ENCODE results near the gene TSSK6.

The TSSK6 gene

DNA sequence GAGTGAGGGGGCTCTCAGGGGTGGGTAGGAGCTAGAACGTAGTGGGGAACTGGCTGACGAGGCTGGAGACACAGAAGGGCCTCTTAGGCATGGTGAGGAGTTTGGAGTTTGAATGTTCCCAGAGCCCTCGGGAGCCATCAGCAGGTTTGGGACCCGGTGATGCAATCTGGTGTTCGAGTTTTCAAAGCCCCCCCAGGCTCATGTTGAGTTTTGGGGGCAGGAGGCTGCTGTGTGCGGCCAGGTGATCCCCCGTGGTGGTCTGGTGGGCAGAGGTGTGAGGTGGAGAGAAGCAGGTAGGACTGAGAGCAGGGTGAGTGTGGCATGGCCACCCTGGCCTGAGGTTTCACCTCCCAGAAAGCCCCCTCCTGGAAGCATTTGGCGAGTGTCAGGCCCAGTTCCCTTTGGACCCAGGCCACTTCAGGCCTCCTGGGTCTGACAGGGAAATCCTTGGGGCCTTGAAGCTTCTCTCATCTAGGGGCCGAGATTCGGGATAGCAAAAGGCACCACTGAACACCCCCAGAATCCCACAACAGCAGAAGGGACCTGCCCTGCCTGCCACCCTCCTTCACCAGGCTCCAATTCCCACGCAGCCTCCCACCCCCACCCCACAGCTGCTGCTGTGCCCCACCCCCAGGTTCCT lies 14.6 kb upstream of the TSSK6 start:
- DNase-seq: no peak

DNA sequence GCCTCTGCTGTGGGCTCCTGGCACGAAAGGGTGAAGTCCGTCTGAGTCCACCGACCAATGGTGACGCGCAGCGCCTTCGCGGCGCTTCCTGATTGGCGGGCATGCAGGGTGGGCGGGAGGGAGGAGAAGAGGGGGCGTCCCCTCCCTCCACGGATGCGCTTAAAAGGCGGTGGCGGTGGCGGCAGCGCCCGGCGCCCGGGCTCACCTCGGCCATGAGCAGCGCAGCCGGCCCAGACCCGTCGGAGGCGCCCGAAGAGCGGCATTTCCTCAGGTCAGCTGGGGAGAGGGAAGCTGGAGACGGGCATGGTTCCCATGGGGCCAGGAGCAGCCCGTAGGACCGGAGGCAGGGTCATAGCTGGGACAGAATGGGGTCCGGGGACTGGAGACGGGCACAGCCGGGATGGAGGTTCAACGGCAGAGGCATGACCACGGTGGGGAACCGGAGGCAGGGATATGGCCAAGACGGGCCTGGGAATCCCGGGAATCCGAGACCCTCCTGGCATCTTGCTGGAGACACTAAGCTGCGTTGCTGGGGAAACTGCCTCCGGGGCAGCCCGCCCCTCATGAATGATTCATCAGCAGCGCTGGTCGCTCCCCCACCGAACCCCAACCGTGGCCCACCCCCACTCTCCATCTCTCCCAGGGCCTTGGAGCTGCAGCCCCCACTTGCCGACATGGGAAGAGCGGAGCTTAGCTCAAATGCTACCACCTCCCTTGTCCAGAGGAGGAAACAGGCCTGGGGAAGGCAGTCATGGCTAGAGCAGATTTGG lies 13.6 kb upstream of the TSSK6 start, which contains the start of gene YJEFN3:
YJEFN3 (plus strand) TSS at position 191 of the 770 bp plus-strand sequence; CDS start at position 213, 22 bp downstream.
- DNase-seq: no peak

DNA sequence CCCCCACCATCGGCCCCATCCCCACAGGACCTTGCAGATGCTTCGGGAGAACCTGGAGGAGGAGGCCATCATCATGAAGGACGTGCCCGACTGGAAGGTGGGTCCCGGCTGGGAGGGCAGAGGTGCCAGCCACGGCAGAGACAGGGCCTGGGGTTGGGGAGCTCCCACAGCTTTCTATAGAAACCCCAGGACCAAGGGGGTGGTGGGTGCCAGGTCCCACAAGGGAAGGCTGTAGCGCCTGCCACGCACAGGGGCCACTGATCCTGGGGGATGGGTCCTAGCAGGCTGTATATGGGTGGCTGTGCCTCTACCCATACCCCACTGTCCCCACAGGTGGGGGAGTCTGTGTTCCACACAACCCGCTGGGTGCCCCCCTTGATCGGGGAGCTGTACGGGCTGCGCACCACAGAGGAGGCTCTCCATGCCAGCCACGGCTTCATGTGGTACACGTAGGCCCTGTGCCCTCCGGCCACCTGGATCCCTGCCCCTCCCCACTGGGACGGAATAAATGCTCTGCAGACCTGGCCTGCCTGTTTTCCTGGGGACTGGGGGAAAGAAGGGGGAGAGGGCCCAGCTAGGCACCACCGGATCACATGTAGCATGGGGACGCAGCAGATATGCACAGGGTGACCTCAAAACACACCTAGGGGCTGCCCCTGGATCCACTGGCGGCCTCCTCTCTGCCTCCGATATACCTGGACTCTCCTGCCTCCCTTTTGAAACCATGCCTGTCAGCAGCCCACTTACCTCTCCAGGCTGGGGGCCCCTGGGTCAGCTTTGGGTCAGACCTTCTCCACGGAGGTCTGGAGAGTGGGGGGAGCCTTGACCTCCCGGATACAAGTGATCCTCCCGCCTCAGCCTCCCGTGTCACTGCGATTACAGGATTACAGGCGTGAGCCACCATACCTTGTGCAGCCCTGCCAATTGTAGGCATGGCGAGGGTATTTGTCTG lies 12.6 kb upstream of the TSSK6 start:
- no peak for DNase-seq

DNA sequence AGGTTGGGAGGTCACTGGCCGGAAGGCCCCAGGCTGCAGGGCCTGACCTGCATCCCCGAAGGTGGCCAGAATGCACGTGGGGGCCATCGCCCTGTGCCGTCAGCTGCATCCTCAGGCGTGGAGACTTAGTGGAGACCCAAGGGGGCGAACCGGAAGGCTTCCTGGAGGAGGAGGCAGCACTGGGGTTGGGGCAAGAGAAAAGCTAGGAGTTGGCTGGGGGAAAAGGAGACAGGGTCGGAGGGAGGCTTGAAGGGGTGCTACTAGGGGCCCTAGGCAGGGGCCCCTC lies 12.0 kb upstream of the TSSK6 start:
- no peak for DNase-seq

DNA sequence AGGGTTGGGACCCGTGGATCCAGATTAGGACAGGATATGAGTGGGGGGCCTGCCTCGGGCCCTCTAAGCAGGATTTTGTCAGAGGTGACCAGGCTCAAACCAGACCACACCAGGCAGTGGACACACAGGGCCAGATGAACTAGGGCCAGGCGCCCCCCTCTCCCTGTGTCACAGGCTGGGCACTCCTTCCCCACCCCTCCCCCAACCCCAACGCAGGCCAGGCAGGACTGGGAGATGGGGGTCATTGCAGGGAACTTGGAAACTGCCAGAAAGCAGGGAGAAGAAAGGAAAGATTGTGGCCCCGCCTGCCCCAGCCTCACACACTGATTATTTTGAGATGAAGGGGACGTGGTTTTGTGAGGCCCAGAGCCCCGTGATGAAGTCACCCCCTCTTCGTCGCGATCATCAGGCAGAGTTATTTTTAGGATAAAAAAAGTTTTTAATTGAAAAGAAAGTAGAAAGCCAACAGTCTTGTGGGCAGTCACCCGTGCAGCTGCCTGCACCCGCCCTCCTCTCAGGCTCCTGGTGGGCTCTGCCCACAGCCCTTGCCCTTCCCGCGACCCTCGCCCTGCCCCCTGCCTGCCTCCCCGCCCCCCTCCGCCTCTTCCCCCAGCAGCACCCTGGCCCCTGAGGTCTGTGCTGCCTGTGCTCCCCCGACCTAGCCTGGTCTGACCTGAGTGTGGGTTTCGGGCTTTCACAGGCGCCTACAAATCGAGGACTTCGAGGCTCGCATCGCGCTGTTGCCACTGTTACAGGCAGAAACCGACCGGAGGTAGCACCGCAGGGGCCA lies 11.4 kb upstream of the TSSK6 start:
- DNase-seq: no peak

DNA sequence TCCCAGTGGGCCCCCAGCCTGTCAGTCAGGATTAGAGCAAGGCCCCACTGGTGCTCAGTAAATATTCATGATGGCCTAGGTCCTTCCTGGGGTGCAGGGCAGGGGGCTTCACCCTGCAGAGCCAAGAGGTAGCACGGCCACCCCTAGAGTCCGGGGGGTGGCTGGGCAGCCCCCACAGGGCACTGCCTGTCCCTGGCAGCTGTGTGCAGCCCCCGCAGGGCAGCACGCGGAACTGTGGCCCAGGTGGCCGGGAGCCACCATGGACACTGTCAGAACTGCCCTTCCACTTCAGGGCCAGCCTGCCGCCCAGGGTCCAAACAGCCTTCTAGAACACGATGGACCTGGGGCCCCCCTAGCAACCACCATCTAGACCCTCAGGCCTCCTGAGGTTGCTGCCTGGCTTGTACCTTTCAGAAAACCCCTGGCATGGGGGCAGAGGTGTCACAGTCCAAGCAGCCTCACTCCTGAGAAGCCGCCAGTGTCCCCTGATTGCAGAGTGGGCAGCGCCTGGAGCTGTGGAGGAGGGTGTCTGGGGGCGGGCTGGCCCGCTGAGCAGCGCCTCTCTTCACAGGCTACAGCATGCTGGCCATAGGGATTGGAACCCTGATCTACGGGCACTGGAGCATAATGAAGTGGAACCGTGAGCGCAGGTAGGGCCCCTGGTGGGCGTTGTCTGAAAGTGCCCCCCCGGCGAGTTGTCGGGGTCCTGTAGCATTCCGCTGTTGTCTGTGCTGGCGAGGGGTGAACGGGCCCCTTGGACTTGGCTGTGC lies 10.4 kb upstream of the TSSK6 start:
- DNase-seq: no peak

DNA sequence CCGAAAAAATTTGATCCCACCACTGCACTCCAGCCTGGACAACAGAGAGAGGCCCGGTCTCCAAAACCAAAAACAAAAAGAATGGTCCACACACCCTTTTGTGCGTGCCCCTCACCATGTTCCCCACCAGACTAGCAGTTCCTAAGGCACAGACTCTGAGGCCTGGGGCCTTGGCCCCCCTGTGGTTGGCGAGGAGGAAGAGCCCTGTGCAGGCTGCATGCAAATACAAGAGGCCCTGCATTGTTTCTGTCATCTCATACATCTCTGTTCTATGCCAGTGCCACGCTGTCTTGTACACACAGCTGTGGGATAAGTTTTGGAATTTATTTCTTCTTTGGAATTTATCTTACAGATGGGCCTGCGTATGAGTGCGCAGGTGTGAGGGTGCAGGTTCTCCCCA lies 8.7 kb upstream of the TSSK6 start:
- DNase-seq: no peak

DNA sequence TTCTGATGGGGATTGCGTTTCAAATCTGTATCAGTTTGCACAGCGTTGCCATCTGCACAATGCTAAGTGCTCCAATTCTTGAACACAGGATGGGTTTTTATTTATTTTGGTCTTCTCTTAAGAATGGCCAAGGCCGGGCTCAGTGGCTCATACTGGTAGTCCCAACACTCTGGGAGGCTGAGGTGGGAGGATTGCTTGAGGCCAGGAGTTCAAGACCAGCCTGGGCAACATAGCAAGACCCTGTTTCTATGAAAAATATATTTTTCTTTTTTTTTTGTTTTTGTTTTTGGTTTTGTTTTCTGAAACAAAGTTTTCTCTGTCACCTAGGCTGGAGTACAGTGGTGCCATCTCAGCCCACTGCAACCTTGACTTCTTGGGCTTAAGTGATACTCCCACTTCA lies 7.8 kb upstream of the TSSK6 start:
- no peak for DNase-seq

DNA sequence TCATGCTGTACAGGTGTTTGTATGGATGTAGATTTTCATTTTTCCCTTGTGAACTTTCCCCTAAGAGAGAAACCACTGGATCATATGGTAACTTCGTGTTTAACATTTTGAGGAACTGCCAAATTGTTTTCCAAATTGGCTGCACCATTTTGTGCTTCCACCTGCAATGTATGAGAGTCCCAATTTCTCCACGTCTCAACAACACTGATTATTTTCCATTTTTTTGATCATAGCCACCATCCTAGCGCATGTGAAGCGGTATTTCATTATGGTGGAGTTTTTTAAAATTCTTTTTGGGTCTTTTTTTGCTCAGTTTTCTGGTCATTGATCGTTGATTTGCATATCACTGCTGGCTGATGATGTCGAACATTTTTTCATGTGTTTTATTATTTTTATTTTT lies 5.6 kb upstream of the TSSK6 start:
- DNase-seq: no peak

DNA sequence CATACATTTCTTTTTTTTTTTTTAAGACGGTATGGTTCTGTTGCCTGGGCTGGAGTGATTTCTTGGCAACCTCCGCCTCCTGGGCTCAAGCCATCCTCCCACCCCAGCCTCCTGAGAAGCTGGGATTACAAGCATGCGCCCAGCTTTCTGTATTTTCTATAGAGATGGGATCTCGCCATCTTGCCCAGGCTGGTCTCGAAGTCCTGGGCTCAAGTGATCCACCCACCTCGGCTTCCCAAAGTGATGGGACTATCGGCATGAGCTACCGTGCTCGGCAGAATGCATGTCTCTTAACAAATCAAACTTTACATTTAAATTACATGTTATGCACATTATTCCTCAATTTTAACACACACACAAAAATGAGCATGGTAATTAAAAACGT lies 1.9 kb upstream of the TSSK6 start:
- no peak for DNase-seq

DNA sequence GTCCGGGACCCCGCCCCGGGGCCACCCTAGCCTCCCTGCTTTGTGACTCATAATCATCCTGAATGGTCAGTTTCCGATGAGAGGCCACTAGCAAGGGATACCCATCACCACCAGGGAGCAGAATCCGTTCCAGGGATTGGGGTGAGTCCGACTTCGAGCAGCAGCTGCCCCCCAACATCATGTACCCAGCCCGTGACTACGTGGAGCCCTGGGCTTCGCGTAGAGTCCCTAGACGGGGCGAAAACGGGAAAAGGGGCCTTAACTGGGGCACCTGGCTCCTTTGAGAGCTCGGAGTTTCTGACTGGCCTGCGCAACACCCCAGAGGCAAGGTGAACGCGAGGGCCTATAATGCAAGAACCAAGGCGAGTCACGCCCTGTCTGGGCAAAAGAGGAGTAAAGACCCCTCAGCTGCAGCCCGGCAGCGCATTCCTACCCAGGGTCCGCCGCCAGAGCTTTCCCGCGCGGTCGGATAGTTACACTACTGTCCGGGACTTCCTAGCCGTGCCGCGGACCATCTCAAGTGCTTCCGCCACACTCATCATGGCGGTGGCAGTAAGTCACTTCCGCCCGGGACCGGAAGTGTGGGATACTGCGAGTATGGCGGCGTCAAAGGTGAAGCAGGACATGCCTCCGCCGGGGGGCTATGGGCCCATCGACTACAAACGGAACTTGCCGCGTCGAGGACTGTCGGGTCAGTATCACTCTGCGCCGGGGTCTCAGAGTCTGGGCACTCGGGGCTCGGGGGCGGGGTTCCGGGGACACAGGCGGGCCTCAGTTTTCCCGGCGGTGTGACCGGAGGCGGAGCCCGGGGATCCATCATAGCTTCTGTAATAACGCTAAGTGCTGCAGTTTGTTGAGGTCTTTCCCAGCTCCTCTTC lies 533 bp upstream of the TSSK6 start, which contains the start of gene NDUFA13:
NDUFA13 (plus strand) TSS at position 584 of the 878 bp plus-strand sequence; CDS start at position 598, 14 bp downstream.
- DNase-seq: peak; percentile 94

DNA sequence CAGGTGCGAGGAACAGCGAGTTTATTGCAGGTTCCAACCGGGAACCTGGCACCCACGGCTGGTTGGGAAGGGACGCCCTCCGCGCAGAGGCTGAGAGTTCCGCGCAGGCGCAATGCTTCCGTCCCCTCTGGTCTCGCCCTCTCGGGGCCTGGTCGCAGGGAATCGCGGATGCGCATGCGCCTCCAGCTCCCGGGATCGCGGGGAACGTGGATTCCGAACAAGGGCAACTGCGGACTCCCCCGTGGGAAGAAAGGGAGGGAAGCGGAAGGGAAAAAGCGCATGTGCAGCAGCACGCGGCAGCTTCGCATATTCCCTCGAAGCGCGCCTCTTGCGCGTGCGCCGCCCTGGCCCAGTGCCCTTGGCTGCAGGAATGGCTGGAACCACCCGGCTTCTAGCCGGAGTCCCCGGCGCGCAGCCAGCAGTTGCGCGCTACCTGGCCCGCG lies 1.1 kb downstream of the TSSK6 start:
- DNase-seq: no peak

DNA sequence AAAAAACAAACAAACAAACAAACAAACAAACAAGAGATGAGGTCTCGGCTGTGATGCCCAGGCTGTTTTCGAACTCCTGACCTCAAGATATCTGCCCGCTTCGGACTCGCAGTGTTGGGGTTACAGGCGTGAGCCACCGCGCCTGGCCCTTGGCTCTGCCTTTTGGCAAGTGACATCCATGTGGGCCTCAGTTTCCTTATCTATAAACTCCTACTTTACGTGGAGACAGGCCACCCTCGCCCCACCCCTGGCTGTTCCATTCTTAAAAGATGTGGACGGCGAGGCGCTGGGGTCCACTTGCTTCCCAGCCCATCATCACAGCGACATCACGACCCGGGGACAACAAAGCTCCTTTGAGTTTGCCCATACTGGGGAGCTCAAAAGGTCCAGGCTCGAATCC lies 1.7 kb downstream of the TSSK6 start:
- DNase-seq: no peak

DNA sequence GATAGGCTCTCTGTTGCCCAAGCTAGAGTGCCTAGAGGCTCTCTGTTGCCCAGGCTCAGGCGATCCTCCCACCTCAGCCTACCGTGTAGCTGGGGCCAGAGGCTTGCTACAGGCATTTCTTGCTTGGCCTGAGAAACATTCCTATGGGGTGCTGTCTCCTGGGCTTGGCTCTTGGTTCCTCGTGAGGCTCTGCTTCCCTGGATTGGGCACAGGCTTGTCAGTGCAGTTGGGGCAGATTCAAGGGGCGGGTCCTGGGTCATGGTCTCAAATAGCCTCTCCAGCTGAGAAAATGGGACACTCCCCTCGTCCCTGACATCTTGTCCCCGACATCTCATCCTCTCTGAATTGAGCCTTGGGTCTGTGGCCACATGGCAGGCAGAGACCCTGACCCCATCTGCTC lies 4.9 kb downstream of the TSSK6 start:
- no peak for DNase-seq

DNA sequence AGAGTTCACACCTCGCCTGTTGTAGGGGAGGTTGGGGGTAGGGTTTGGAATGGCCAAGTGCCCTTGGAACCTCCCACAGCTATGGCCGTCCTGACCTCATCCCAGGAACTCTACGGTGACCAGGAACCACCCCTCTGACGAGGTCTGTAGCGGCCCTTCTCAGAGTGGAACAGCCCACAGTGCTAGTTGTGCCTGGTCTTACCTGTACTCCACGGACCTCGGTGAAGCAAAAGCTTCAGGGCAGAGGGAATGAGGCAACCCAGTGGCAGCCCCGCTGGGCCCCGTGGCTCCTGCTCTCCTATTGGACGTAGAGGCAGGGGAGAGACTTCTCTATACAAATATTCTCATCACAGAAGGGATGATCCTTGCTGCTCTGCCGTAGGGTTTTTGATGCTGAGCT lies 7.1 kb downstream of the TSSK6 start:
- no peak for DNase-seq

DNA sequence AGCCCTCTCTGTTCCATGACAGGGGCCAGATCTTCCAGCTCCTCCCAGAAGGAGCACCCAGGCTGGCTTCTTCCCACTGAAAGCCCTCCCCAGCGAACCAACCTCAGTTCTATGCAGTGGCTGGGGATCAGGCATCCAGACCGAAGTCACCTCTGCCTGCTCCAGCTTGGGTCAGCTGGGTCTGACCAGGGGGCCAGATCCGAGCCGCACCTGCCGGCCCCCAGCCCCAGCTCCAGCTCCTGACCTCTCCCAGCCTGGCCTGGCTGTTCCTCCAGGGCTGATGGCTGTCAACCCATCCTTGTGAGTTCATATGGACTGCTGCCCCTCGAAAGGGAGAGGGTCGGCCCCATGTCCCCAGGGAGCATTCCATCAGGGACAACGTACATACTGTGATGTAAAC lies 8.0 kb downstream of the TSSK6 start:
- DNase-seq: no peak

DNA sequence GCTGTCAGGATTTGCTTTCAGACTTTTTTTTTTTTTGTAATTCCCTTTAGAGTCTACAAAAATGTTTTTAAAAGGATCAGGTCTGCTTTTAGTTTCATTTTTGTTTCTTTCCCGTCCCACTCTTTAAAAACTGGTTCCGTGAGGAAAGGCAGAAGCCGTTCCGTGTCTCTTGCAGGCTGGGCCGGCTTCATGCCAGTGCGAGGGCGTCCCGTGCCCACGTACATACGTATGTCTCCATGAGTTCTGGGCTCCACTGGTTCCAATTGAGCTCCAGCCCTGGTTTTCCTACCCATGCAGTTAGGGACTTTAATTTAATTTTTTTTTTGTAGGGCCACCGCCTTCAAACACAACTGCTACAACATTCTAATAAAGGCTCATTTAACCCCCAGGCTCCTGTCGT lies 8.8 kb downstream of the TSSK6 start:
- no peak for DNase-seq

DNA sequence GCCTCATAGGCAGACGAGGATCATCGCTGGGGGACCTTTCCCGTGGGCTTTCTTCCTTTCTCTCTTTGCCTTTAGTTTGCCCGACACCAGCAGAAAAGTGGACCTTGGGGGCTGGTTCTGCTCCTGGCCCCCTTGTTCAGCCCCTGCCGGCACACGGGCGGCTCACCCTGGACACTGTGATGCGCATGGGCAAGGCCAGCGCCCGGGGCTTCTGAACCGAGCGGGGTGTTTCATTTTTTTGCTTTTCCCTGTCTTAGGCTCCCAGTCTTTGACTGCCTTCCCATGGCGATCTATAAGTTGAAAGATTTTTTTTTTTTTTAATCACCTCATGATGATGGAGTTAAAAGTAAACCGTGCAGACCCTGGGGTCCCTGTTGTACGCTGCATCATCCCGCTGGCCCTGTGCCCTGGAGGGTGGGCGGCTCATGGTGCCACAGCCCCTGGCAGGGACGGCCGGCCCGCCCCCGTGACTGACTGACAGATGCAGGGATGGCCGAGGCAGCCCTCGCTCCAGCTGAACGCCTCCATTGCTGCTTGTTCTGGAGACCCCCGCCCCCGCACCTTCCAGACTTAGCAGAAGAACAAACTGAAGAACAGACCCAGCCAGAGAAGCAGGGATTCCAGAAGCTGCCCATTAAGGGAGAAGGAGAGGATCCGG lies 9.6 kb downstream of the TSSK6 start:
- DNase-seq: no peak

DNA sequence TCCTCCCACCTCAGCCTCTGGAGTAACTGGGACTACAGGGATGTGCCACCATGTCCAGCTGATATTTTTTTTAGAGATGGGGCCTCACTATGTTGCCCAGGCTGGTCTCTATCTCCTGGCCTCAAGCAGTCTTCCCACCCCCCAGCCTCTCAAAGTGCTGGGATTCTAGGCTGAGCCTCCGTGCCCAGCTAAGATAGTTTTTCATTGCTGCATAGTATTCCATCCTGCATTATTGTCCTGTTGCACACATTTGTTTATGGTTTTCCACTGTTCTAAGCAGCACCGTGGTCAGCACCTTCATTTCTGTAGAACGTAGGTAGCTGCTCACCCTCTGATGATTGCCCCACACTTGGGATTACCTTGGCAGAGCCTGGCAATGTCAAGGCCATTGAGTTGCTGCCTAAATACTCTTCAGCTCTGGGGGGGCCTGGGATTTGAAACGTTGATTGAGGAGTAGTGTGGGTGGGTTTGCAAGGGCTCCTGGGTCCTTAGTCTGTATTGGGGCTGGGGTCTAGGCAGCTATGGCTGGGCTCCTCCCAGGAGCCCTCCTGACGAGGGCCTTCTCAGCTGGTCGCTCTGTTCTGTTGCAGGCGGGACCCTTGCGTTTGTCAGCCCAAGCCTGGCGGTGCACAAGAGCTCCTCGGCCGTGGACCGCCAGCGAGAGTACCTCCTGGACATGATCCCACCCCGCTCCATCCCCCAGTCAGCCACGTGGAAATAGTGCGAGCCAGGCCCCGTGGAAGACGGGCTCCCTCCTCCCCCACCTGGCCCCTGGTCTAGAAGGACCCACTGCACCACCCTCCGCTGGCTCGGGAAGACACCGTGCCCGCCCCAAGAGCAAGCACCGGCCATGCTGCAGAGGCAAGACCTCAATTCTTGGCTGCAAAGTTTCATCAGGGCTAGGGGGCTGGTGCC lies 10.3 kb downstream of the TSSK6 start:
- DNase-seq: no peak

Data from stimulated activated CD4-positive, alpha-beta T cell treated with anti-CD3 and anti-CD28 coated beads, Interleukin-4, amount 100 ng/mL, for 24 hours (primary cell).